CD4-positive, alpha-beta memory T cell (primary cell): ENCODE data around the gene RALA. TPM values are rescaled to one million over a fixed set of nuclear protein-coding genes. Genes with fewer than 3 reads are reported as not detected.
A peak's percentile ranks its signal among the peaks of the same experiment; 100 is the strongest.

ENCODE experiments used
- CTCF ChIA-PET: fragments of 350-600 bp; sonication (Branson Sonifier 250); formaldehyde crosslinking; loops from one replicate; lab custom pipeline; 2021; ENCODE audit warnings: inconsistent platforms; ENCODE audit not compliant: partially characterized antibody; lab: Charles Lee
- POLR2A ChIA-PET: fragments of 350-600 bp; sonication (Branson Sonifier 250); formaldehyde crosslinking; loops from one replicate; lab custom pipeline; 2021; ENCODE audit not compliant: partially characterized antibody; lab: Charles Lee
- DNase-seq, 5 donors: peaks; one replicate each; pipeline versions ENCODE4 v3.0.0 to v3.0.0-alpha.2; 2020 to 2022; ENCODE audit warnings: mixed read lengths in 1 of 5
- H3K27ac ChIP-seq: one replicate; pipeline ENCODE4 v1.7.0; 2013; ENCODE audit warnings: low read depth, low read length
- H3K27me3 ChIP-seq: 2 replicates; pipeline ENCODE4 v1.7.0; 2013; ENCODE audit warnings: mild to moderate bottlenecking, low read length, moderate library complexity; ENCODE audit not compliant: insufficient read depth
- H3K36me3 ChIP-seq: 2 replicates; pipeline ENCODE4 v1.7.0; 2013; ENCODE audit warnings: mild to moderate bottlenecking, low read length, moderate library complexity; ENCODE audit not compliant: insufficient read depth
- H3K4me1 ChIP-seq: 2 replicates; pipeline ENCODE4 v1.7.0; 2013; ENCODE audit warnings: mild to moderate bottlenecking, low read length, moderate library complexity; ENCODE audit not compliant: insufficient read depth
- H3K4me3 ChIP-seq, 2 donors: one replicate each; pipeline ENCODE4 v1.7.0; 2013; ENCODE audit warnings: low read length in 2 of 2, mild to moderate bottlenecking in 1 of 2
- H3K9me3 ChIP-seq, 2 donors: one replicate each; pipeline ENCODE4 v1.7.0; 2013; ENCODE audit warnings: low read length in 2 of 2, control low read depth in 1 of 2; ENCODE audit not compliant: control insufficient read depth in 1 of 2
- H3K27ac Mint-ChIP-seq, 7 donors: one replicate each; pipeline ENCODE4 v1.8.0; 2020 to 2021; ENCODE audit warnings: mixed read lengths in 7 of 7, mild to moderate bottlenecking in 6 of 7, inconsistent platforms in 3 of 7, moderate library complexity in 3 of 7
- H3K27me3 Mint-ChIP-seq, 2 donors: one replicate each; pipeline ENCODE4 v1.8.0; 2020 to 2021; ENCODE audit warnings: mixed read lengths in 2 of 2
- H3K36me3 Mint-ChIP-seq, 2 donors: one replicate each; pipeline ENCODE4 v1.8.0; 2020 to 2021; ENCODE audit warnings: mixed read lengths in 2 of 2, inconsistent platforms in 1 of 2, mild to moderate bottlenecking in 1 of 2
- H3K4me1 Mint-ChIP-seq, 4 donors: one replicate each; pipeline ENCODE4 v1.8.0; 2020 to 2021; ENCODE audit warnings: mixed read lengths in 4 of 4, mild to moderate bottlenecking in 1 of 4
- H3K4me3 Mint-ChIP-seq, 8 donors: one replicate each; pipeline ENCODE4 v1.8.0; 2020 to 2021; ENCODE audit warnings: mixed read lengths in 8 of 8, mild to moderate bottlenecking in 7 of 8, moderate library complexity in 6 of 8, inconsistent platforms in 3 of 8
- H3K9me3 Mint-ChIP-seq, 8 donors: one replicate each; pipeline ENCODE4 v1.8.0; 2020 to 2021; ENCODE audit warnings: mixed read lengths in 8 of 8, mild to moderate bottlenecking in 5 of 8, inconsistent platforms in 3 of 8, moderate library complexity in 1 of 8
- intact Hi-C: fragments of 100-400 bp; cut with micrococcal nuclease; formaldehyde crosslinking; loops from one replicate; pipeline ENCODE4 v1.15.1; 2023
- polyA plus RNA-seq, 2 donors: library from polyadenylated mRNA; unstranded; fragments of 300-500 nt; fragmentation: Illumina TruSeq; gene quantifications; one replicate each; pipeline ENCODE4 v1.2.3, GENCODE V29; 2021
- total RNA-seq, 2 experiments: library from RNA; stranded (reverse); gene quantifications; one replicate each; pipeline ENCODE4 v1.2.3, GENCODE V29; 2021

The RALA gene
- total and polyA plus RNA-seq, 4 experiments from 2014 or later = 31.6 to 50.5 (median 47.0) TPM

GRCh38 chr7:39721919-39722597 lies 98.7 kb downstream of the RALA start:
- H3K36me3 Mint-ChIP-seq = no peaks in the 10 kb centered on the region
- no peak overlapping the region for H3K27ac ChIP-seq
- intact Hi-C loops = no loop called here
- no peak for DNase-seq
- H3K9me3 ChIP-seq = no peaks in the 10 kb centered on the region
- H3K27me3 ChIP-seq = no peaks in the 10 kb centered on the region
- H3K4me3 Mint-ChIP-seq = no peak overlapping the region
- no peaks in the 10 kb centered on the region for H3K36me3 ChIP-seq
- peaks cover 0 to 1% (median 0%) of the 10 kb centered on the region in 4 donors for H3K4me1 Mint-ChIP-seq
- H3K9me3 Mint-ChIP-seq = no peaks in the 10 kb centered on the region
- no peaks in the 10 kb centered on the region for H3K4me1 ChIP-seq
- H3K27me3 Mint-ChIP-seq = peaks cover 3% of the 10 kb centered on the region in 2 donors
- CTCF ChIA-PET = interaction anchor here (1.3 kb wide), 1 partner anchor 23 kb away, joined by 3 read pairs; no protein-coding TSS in a partner anchor
- POLR2A ChIA-PET = interaction anchor here (1.4 kb wide), 1 partner anchor 11 kb away, joined by 5 read pairs; no protein-coding TSS in a partner anchor
- no peak overlapping the region for H3K27ac Mint-ChIP-seq
- no peak overlapping the region for H3K4me3 ChIP-seq

- H3K27me3 Mint-ChIP-seq = no peaks in the 10 kb centered on the region
- Histone ChIP-seq H3K36me3 (no peaks in the 10 kb centered on the region), H3K27ac (no peak overlapping the region), H3K4me1 (peaks cover 8% of the 10 kb centered on the region), H3K9me3 (no peaks in the 10 kb centered on the region), H3K27me3 (no peaks in the 10 kb centered on the region), H3K4me3 (no peak overlapping the region)
- peaks cover 0 to 13% (median 4%) of the 10 kb centered on the region in 4 donors for H3K4me1 Mint-ChIP-seq
- intact Hi-C loops = no loop called here
- POLR2A ChIA-PET = no interaction called here
- H3K9me3 Mint-ChIP-seq = no peaks in the 10 kb centered on the region
- no peak overlapping the region for H3K27ac Mint-ChIP-seq
- CTCF ChIA-PET = no interaction called here
- no peaks in the 10 kb centered on the region for H3K36me3 Mint-ChIP-seq
- no peak overlapping the region for H3K4me3 Mint-ChIP-seq
- DNase-seq = no peak
These were observed 104.0 kb downstream of the RALA start for GRCh38 chr7:39727231-39728012.

DNA sequence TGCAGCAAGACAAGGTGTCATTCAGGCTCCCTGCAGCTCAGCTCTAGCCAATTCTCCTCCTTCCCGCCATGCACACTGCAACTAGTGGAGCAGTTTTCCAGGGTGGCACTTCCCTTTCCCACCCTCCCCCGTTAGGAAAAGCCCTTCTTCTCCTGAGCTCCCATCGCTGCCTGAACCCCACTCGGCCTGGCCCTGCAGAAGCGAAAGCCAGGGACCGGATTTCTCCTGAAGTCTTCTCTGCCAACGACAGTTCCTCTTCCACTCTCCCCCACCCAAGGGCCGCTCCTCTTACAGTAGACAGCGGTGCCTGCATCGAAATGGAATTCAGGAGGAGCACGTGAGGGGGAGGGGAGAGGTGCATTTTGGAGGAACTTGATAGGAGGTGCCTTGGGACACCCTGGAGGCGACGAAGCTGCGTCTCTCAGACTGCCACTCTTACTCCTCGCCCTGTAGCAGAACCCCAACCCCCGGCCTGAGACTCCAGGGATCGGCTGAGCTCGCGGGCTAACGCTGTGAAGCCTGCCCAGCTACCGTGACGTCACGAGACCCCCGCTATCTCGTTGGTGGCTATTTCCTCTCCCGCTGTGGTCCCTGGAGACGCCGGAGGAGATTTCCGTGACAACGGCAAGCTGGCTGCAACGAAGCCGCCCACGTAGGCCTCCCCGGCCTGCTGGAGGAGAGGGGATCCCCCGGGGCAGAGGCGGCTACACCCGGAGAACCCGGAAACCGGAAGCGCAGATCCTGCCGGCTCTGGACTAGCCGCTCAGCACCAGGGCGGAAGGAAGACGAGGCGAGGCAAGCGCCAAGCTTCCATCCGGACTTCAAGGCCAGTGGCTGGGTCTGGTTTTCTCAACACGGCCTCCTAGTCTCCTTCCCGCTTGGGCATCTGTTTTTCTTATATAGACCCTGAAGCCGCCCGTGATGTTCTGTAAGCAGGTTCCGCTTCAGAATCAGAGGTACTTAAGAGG lies 109.7 kb downstream of the RALA start:
- intact Hi-C loops = loop anchor here (1.0 to 10.0 kb wide), 4 partner anchors 13 to 401 kb away; partner anchors contain the start of genes CDK13, MPLKIP and RALA
- ChIA-PET POLR2A (interaction anchor here (0.6 to 3.7 kb wide), 18 partner anchors 9 to 401 kb away, joined by 3 to 43 read pairs (median 4); partner anchors contain the start of genes CDK13, MPLKIP, RALA and SUGCT), CTCF (interaction anchor here (0.9 to 7.1 kb wide), 5 partner anchors 11 to 154 kb away, joined by 3 to 78 read pairs (median 5); no protein-coding TSS in a partner anchor)
- Histone ChIP-seq H3K36me3 (no peaks in the 10 kb centered on the region), H3K27me3 (no peaks in the 10 kb centered on the region), H3K27ac (peak overlapping the region; percentile 88), H3K4me1 (peaks cover 41% of the 10 kb centered on the region), H3K9me3 (no peaks in the 10 kb centered on the region), H3K4me3 (peak overlapping the region; percentile 37 to 84)
- peaks cover 23 to 56% (median 39%) of the 10 kb centered on the region in 4 donors for H3K4me1 Mint-ChIP-seq
- H3K27ac Mint-ChIP-seq = peak overlapping the region; percentile 94 to 100 (median 97)
- H3K27me3 Mint-ChIP-seq = peaks cover 0 to 1% of the 10 kb centered on the region in 2 donors
- H3K4me3 Mint-ChIP-seq = peak overlapping the region; percentile 90 to 100 (median 96)
- no peaks in the 10 kb centered on the region for H3K9me3 Mint-ChIP-seq
- H3K36me3 Mint-ChIP-seq = peaks cover 0 to 3% of the 10 kb centered on the region in 2 donors
- peak; percentile 87 to 97 (median 94) for DNase-seq

DNA sequence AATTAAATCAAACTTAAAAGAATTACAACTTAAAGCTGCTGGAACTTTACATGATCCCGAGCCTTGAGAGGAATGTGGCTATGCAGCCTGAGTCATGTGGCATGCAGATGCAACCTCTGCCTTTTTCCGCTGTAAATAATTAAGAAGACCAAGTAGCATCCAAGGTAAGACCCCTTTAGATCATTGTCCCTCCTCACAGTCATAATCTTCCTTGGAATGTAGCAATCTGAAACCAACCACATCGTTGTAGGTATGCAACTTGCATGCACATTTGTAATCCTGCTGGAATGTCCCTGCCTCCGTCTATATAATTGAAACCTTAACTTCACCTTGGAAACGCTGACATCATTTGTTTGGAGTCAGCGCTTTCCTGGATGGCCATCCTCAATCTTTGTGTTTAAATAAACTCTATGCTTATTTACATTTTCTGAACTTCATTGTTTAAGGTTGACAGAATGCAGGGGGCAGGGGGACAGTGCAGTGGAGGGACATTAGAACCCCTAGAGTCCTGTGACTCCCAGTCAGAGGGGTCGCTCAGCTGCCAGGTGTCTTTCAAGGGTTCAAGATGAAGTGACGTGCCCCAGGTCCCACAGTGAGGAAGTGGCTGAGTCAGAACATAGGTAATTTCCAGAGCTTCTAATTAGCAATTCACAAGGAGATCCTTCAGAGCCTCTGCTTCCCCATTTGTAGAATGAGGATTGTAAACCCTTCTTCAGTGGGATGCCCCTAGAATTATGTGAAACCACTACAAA lies 110.7 kb downstream of the RALA start:
- H3K4me3 Mint-ChIP-seq = peak overlapping the region; percentile 90 to 100 (median 96)
- peak overlapping the region; percentile 88 for H3K27ac ChIP-seq
- peak overlapping the region; percentile 37 to 84 for H3K4me3 ChIP-seq
- H3K36me3 Mint-ChIP-seq = peaks cover 0 to 3% of the 10 kb centered on the region in 2 donors
- intact Hi-C loops = loop anchor here (1.0 to 10.0 kb wide), 4 partner anchors 12 to 400 kb away; partner anchors contain the start of genes CDK13, MPLKIP and RALA
- H3K9me3 Mint-ChIP-seq = no peaks in the 10 kb centered on the region
- no peaks in the 10 kb centered on the region for H3K27me3 ChIP-seq
- H3K27ac Mint-ChIP-seq = peak overlapping the region; percentile 94 to 100 (median 97)
- ChIA-PET POLR2A (interaction anchor here (0.8 to 3.7 kb wide), 14 partner anchors 9 to 400 kb away, joined by 3 to 43 read pairs (median 5); partner anchors contain the start of genes CDK13, MPLKIP, RALA and SUGCT), CTCF (interaction anchor here (0.7 to 7.1 kb wide), 6 partner anchors 10 to 154 kb away, joined by 3 to 78 read pairs (median 3); no protein-coding TSS in a partner anchor)
- peaks cover 25 to 56% (median 40%) of the 10 kb centered on the region in 4 donors for H3K4me1 Mint-ChIP-seq
- H3K4me1 ChIP-seq = peaks cover 41% of the 10 kb centered on the region
- no peaks in the 10 kb centered on the region for H3K36me3 ChIP-seq
- no peaks in the 10 kb centered on the region for H3K9me3 ChIP-seq
- peak in 1 of 5 donors; percentile 64 for DNase-seq
- H3K27me3 Mint-ChIP-seq = peaks cover 0 to 1% of the 10 kb centered on the region in 2 donors

- H3K27ac ChIP-seq = peak overlapping the region; percentile 88
- no peaks in the 10 kb centered on the region for H3K9me3 Mint-ChIP-seq
- H3K4me1 ChIP-seq = peaks cover 41% of the 10 kb centered on the region
- H3K36me3 ChIP-seq = no peaks in the 10 kb centered on the region
- peak overlapping the region; percentile 18 to 97 (median 74) for H3K4me3 Mint-ChIP-seq
- peaks cover 25 to 56% (median 40%) of the 10 kb centered on the region in 4 donors for H3K4me1 Mint-ChIP-seq
- H3K27ac Mint-ChIP-seq = peak overlapping the region; percentile 65 to 100 (median 91)
- POLR2A ChIA-PET = interaction anchor here (2.8 to 3.7 kb wide), 3 partner anchors 12 to 400 kb away, joined by 7 to 43 read pairs (median 13); partner anchors contain the start of genes MPLKIP, RALA and SUGCT
- H3K9me3 ChIP-seq = no peaks in the 10 kb centered on the region
- no peak overlapping the region for H3K4me3 ChIP-seq
- H3K36me3 Mint-ChIP-seq = peaks cover 0 to 3% of the 10 kb centered on the region in 2 donors
- intact Hi-C loops = loop anchor here (10.0 kb wide), 1 partner anchor 220 kb away; the partner anchor contains the start of gene CDK13
- CTCF ChIA-PET = interaction anchor here (0.7 to 7.1 kb wide), 6 partner anchors 9 to 171 kb away, joined by 3 to 78 read pairs (median 3); no protein-coding TSS in a partner anchor
- no peak for DNase-seq
- H3K27me3 Mint-ChIP-seq = peaks cover 0 to 1% of the 10 kb centered on the region in 2 donors
- no peaks in the 10 kb centered on the region for H3K27me3 ChIP-seq
These were observed 111.2 kb downstream of the RALA start for GRCh38 chr7:39734633-39735004.
